Central memory CD4-positive, alpha-beta T cell (primary cell): ENCODE measurements around the gene NDUFAB1.
"Not testable (repeated sequence)": the region's sequence is repeated elsewhere in the genome, so short reads cannot be mapped to it uniquely, and the experiment has no call there.

ENCODE experiments used
- DNase-seq: peaks from one replicate; pipeline ENCODE4 v3.0.0; 2022

Gene NDUFAB1

GRCh38 chr16:23554536-23554935 lies 41.6 kb downstream of the NDUFAB1 start:
- no peak for DNase-seq

DNA sequence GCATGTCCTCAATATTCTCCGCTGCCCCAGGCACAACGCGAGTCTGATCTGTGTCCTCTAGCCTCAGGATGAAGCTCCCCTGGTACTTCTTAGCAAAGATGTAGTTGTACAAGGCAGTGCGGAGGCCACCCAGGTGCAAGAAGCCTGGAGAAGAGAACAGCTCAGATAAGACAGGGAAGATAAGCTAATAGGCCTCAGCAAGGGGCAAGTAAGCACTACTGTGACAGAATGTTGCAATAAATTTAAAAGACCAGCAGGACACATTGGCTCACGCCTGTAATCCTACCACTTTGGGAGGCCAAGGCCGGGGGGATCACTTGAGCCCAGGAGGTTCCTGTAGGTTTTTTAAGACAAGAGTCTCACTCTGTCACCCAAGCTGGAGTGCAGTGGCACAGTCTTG lies 44.0 kb downstream of the NDUFAB1 start:
- no peak for DNase-seq

GRCh38 chr16:23549938-23550337 lies 46.2 kb downstream of the NDUFAB1 start:
- no peak for DNase-seq

- no peak for DNase-seq
Observed at GRCh38 chr16:23544436-23544835, 51.7 kb downstream of the NDUFAB1 start.

- DNase-seq = not testable (repeated sequence)
Observed at GRCh38 chr16:23540817-23541178, 55.3 kb downstream of the NDUFAB1 start.

DNA sequence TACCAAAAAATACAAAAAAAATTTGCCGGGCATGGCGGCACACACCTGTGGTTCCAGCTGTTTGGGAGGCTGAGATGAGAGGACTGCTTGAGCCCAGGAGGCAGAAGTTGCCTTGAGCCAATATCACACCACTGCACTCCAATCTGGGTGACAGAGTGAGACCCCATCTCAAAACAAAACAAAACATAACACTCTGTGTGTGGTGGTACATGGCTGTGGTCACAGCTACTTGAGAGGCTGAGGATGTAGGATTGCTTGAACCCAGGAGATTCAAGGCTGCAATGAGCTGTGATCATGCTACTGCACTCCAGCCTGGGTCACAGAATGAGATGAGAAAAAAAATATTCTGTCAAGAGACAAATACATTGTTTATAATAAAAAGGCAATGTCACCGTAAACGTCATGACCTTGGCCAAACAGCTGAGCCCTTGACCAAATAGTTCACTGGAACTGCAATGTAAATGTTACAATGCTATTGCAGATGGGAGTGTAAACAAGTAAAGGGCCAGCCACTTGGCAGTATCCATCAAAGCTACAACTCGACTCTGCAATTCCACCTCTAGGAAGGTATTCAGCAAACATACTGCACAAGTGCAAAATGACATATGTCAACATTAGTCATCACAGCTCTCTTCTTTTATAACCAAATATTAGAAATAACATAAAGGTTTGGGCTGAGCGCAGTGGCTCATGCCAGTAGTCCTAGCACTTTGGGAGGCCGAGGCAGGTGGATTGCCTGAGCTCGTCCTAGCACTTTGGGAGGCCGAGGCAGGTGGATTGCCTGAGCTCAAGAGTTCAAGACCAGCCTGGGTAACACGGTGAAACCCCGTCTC lies 55.9 kb downstream of the NDUFAB1 start:
- DNase-seq = no peak

DNA sequence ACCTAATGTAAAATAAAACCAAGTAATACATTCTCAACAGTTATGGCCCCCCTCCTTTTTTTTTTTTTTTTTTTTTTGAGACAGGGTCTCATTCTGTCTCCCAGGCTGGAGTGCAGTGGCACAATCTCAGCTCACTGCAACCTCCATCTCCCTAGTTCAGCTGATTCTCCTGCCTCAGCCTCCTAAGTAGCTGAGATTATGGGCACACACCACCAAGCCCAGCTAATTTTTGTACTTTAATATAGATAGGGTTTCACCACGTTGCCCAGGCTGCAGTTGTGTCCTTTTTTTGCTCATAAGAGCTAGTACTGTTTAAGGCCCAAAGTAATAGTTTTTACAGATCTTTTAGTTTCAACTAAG lies 57.2 kb downstream of the NDUFAB1 start:
- DNase-seq = no peak

- no peak for DNase-seq
Observed at GRCh38 chr16:23537390-23537789, 58.7 kb downstream of the NDUFAB1 start.

GRCh38 chr16:23535901-23536300 lies 60.2 kb downstream of the NDUFAB1 start:
- DNase-seq = no peak

DNA sequence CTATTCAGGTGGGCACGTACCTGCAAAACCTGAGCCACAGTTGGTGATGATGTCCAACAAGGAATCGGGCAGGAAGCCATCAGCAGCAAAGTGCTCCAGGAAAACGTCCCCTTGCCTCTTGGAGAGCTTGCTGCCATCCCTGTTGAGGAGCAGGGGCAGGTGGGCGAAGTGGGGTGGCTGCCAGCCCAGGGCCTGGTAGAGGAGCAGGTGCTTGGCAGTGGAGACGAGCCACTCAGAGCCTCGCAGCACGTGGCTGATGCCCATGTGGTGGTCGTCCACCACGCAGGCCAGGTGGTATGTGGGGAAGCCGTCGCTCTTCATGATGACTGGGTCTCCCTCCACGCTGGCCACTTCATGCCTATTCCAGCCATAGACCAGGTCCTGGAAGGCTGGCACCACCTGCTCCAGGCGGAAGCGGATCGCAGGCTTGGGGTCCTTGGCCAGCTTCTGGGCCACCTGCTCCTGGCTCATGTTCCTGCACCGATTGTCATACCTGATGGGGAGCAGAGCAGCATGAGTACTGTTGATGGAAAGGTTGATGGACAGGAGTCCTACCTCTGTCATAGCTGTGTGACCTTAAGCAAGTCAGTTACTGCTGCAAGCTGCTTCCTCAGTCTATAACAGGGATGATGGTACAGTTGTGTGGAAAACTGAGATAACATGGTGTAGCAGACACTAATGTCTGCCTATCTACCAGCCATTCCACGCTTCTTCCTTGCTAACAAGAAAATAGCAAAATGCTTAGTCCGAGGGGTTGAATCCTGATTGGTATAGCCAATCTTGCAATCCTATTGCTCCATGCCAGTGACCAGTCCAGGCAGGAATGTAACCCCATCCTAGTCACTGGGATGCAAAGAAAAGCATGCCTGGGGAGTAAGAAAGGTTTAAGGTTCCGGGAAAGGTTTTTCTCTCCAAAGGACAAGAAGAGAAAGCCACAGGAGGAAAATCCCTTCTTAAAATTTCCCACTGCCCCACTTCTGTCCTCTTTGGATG lies 61.0 kb downstream of the NDUFAB1 start:
- DNase-seq = no peak

DNA sequence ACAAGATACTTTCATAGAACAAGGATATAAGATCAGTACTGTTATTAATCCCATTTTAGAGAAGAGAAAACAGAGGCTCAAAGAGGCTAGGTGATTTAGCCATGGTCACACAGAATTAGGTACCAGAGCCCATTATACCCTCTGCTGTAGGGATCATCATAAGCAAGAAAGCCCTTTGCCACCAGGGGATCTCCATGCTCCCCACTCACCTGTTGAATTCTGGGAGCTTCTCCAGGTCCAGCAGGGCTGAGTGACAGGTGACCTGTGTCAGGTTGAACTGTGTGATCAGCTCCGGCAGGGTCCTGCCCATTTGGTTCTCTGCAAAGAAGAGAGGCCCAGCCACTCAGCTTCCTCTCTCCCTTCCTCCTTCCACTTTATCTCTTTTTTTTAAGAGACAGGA lies 63.7 kb downstream of the NDUFAB1 start:
- DNase-seq = no peak
